Progenitor cell of endocrine pancreas (in vitro differentiated cells): ENCODE data around the gene PTPRD. TPM values are rescaled to one million over a fixed set of nuclear protein-coding genes. Genes with fewer than 3 reads are reported as not detected.

Experiments used
- DNase-seq: peaks from one replicate; pipeline ENCODE4 v3.0.0; 2021; ENCODE audit warnings: low spot score; ENCODE audit not compliant: unreplicated experiment
- H3K27ac Mint-ChIP-seq: 2 replicates; pipeline ENCODE4 v1.8.0; 2021; ENCODE audit warnings: mild to moderate bottlenecking, moderate library complexity, mixed read lengths
- H3K27me3 Mint-ChIP-seq: 2 replicates; pipeline ENCODE4 v1.8.0; 2021; ENCODE audit warnings: mixed read lengths
- H3K36me3 Mint-ChIP-seq: 2 replicates; pipeline ENCODE4 v1.8.0; 2022; ENCODE audit warnings: mixed read lengths; ENCODE audit not compliant: insufficient read depth
- H3K4me1 Mint-ChIP-seq: 2 replicates; pipeline ENCODE4 v1.8.0; 2021; ENCODE audit warnings: low read depth, mixed read lengths
- H3K4me3 Mint-ChIP-seq: 2 replicates; pipeline ENCODE4 v1.8.0; 2021; ENCODE audit warnings: low read depth, mild to moderate bottlenecking, moderate library complexity, mixed read lengths
- H3K9me3 Mint-ChIP-seq: 2 replicates; pipeline ENCODE4 v1.8.0; 2021; ENCODE audit warnings: low read depth, mixed read lengths
- total RNA-seq: library from RNA; stranded (reverse); gene quantifications from 2 replicates; pipeline ENCODE4 v1.2.1, GENCODE V29; 2021
- TF ChIP-seq, protein P1 (sequence below): fragments of 200-600 bp; sonication (generic); IDR thresholded peaks from one replicate; pipeline ENCODE4 v1.5.0; 2021; ENCODE audit warnings: antibody characterized with exemption, mild to moderate bottlenecking; ENCODE audit not compliant: unreplicated experiment

The PTPRD gene
- total RNA-seq, 1 donor from 2014 or later = 124 TPM

- no peak overlapping the region for H3K27ac Mint-ChIP-seq
- H3K9me3 Mint-ChIP-seq = no peaks in the 10 kb centered on the region
- peaks cover 5% of the 10 kb centered on the region for H3K4me1 Mint-ChIP-seq
- H3K4me3 Mint-ChIP-seq = no peak overlapping the region
- no peaks in the 10 kb centered on the region for H3K27me3 Mint-ChIP-seq
- DNase-seq = no peak
- no peaks in the 10 kb centered on the region for H3K36me3 Mint-ChIP-seq
- TF ChIP-seq, protein P1, sequence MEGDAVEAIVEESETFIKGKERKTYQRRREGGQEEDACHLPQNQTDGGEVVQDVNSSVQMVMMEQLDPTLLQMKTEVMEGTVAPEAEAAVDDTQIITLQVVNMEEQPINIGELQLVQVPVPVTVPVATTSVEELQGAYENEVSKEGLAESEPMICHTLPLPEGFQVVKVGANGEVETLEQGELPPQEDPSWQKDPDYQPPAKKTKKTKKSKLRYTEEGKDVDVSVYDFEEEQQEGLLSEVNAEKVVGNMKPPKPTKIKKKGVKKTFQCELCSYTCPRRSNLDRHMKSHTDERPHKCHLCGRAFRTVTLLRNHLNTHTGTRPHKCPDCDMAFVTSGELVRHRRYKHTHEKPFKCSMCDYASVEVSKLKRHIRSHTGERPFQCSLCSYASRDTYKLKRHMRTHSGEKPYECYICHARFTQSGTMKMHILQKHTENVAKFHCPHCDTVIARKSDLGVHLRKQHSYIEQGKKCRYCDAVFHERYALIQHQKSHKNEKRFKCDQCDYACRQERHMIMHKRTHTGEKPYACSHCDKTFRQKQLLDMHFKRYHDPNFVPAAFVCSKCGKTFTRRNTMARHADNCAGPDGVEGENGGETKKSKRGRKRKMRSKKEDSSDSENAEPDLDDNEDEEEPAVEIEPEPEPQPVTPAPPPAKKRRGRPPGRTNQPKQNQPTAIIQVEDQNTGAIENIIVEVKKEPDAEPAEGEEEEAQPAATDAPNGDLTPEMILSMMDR = no peak
Observed at GRCh38 chr9:9753266-9753665, 859.5 kb downstream of the PTPRD start.

- Mint-ChIP-seq H3K27me3 (no peaks in the 10 kb centered on the region), H3K27ac (no peak overlapping the region), H3K4me1 (peaks cover 5% of the 10 kb centered on the region), H3K36me3 (no peaks in the 10 kb centered on the region), H3K4me3 (no peak overlapping the region), H3K9me3 (no peaks in the 10 kb centered on the region)
- TF ChIP-seq, protein P1 = no peak
- no peak for DNase-seq
Observed at GRCh38 chr9:9752722-9753121, 860.1 kb downstream of the PTPRD start.

- no peak overlapping the region for H3K4me3 Mint-ChIP-seq
- peaks cover 5% of the 10 kb centered on the region for H3K4me1 Mint-ChIP-seq
- TF ChIP-seq, protein P1 = no peak
- no peak for DNase-seq
- H3K36me3 Mint-ChIP-seq = no peaks in the 10 kb centered on the region
- H3K27ac Mint-ChIP-seq = no peak overlapping the region
- no peaks in the 10 kb centered on the region for H3K9me3 Mint-ChIP-seq
- no peaks in the 10 kb centered on the region for H3K27me3 Mint-ChIP-seq
Observed at GRCh38 chr9:9751996-9752395, 860.8 kb downstream of the PTPRD start.

DNA sequence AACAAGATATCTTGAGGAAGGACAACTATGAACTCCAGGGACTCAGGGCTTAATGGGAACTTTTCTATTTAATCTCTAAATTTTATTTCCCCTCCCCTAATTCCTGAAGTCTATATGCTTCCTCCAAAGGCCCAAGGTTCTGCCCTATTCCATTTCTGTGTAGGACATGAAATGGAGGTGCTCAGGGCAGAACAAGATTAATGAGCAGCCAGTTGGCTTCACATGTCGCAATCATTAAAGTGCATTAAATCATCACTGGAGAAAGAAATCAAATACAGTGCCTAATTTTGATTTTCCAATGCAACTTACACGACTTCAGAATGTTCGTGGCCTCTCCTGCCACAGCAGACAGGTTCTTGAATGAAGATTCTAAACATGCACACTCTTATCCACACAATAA is 862.1 kb downstream of the PTPRD start:
- no peaks in the 10 kb centered on the region for H3K36me3 Mint-ChIP-seq
- H3K4me1 Mint-ChIP-seq = peaks cover 5% of the 10 kb centered on the region
- TF ChIP-seq, protein P1 = no peak
- no peaks in the 10 kb centered on the region for H3K27me3 Mint-ChIP-seq
- H3K9me3 Mint-ChIP-seq = no peaks in the 10 kb centered on the region
- no peak for DNase-seq
- no peak overlapping the region for H3K27ac Mint-ChIP-seq
- H3K4me3 Mint-ChIP-seq = no peak overlapping the region

GRCh38 chr9:9749591-9749990 is 863.2 kb downstream of the PTPRD start:
- Mint-ChIP-seq H3K9me3 (no peaks in the 10 kb centered on the region), H3K27ac (no peak overlapping the region), H3K27me3 (no peaks in the 10 kb centered on the region), H3K4me1 (peaks cover 5% of the 10 kb centered on the region), H3K4me3 (no peak overlapping the region), H3K36me3 (no peaks in the 10 kb centered on the region)
- TF ChIP-seq, protein P1 = no peak
- DNase-seq = no peak
